Fibroblast of skin of right quadriceps (primary cell): ENCODE measurements around the gene SVOPL.

Experiments used
- DNase-seq: peaks from one replicate; pipeline ENCODE4 v3.0.0-alpha.2; 2013

The SVOPL gene

GRCh38 chr7:138553805-138554204 lies 147.4 kb downstream of the SVOPL start:
- DNase-seq: no peak

- DNase-seq: no peak
These were observed 150.1 kb downstream of the SVOPL start for GRCh38 chr7:138551102-138551501.

- DNase-seq: no peak
These were observed 150.8 kb downstream of the SVOPL start for GRCh38 chr7:138550337-138550736.

GRCh38 chr7:138549082-138549481 lies 152.1 kb downstream of the SVOPL start:
- DNase-seq: no peak

- no peak for DNase-seq
These were observed 154.3 kb downstream of the SVOPL start for GRCh38 chr7:138546829-138547228.

- DNase-seq: no peak
These were observed 155.0 kb downstream of the SVOPL start for GRCh38 chr7:138546064-138546619.

- DNase-seq: no peak
These were observed 156.0 kb downstream of the SVOPL start for GRCh38 chr7:138545123-138545522.
